T-helper 2 cell treated with Interferon-gamma antibody and Interleukin-4, amounts not matched to agents 5 μg/mL and 100 μg/mL, for 36 hours (primary cell): ENCODE measurements around the gene CMTM8.

Experiments
- DNase-seq: peaks from one replicate; pipeline ENCODE4 v3.0.0; 2021; ENCODE audit warnings: low spot score
- H3K27ac Mint-ChIP-seq: one replicate; pipeline ENCODE4 v1.8.0; 2021; ENCODE audit warnings: mild to moderate bottlenecking, mixed read lengths
- H3K27me3 Mint-ChIP-seq: one replicate; pipeline ENCODE4 v1.8.0; 2021; ENCODE audit warnings: low read depth, mixed read lengths
- H3K36me3 Mint-ChIP-seq: one replicate; pipeline ENCODE4 v1.8.0; 2021; ENCODE audit warnings: low read depth, mixed read lengths
- H3K4me1 Mint-ChIP-seq: one replicate; pipeline ENCODE4 v1.8.0; 2021; ENCODE audit warnings: low read depth, mixed read lengths
- H3K4me3 Mint-ChIP-seq: one replicate; pipeline ENCODE4 v1.8.0; 2022; ENCODE audit warnings: mild to moderate bottlenecking, moderate library complexity, mixed read lengths
- H3K9me3 Mint-ChIP-seq: one replicate; pipeline ENCODE4 v1.8.0; 2021; ENCODE audit warnings: mixed read lengths

Gene CMTM8

DNA sequence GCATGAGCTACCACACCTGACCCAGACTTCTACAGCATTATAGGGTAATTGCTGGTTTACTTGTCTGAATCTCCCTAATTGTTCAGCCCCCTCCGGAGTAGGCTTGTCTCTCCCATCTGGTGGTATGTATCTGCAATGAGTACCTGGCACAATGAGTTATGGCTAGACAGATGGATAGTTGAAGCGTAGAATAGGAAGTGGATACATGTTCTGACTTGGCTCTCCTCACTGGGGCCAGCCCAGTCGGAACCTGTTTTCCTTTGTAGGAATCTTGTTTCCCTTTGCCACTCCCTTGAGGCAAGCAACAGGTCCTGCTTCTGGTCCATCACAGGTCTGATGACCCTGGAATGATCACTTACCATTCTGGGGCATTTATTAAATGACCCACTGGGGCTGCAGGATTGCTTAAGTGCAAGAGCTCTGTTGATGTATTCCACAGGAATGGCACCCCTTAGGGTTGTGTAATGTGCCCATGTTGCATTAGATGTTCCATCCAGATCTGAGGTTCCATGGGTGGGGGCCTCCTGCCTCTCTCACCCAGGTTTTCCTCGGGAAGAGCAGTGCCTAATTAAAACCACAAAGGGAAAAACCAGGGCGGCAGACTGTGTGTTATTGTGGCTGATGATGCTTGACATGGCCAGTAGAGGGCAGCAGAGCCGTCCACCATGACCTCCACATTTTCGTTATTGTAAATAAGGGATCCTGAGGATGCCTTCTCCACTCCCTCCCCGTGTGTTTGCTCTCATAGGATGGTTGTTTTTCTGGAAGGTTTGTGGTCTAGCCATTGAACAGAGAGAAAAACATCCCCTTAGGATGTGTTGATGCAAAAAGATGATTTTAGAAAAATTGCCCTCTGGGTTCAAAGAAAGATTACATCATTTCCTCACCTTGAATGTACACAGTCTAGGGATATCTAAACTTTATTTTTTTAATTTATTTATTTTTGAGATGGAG is 58.0 kb downstream of the CMTM8 start:
- H3K4me3 Mint-ChIP-seq: peak overlapping the region; percentile 73
- peaks cover 33% of the 10 kb centered on the region for H3K4me1 Mint-ChIP-seq
- peaks cover 1% of the 10 kb centered on the region for H3K27me3 Mint-ChIP-seq
- H3K9me3 Mint-ChIP-seq: no peaks in the 10 kb centered on the region
- peak; percentile 44 for DNase-seq
- H3K36me3 Mint-ChIP-seq: no peaks in the 10 kb centered on the region
- H3K27ac Mint-ChIP-seq: peak overlapping the region; percentile 80

DNA sequence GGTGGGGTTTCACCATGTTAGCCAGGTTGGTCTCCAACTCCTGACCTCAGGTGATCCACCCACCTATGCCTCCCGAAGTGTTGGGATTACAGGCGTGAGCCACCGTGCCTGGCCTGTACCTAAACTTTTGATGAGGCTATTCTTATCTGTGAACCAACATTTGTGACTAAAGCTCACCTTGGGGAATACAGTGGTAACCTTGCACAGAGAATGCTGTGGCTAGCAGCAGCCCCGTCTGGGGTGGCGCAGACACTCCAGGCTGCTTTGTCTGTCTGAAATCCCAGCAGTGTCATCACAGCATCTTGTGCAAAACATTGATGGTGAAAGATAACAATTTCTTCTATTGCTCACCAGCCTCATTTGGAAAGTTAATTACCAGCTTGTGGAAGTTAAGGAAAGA is 58.9 kb downstream of the CMTM8 start:
- Mint-ChIP-seq H3K36me3 (no peaks in the 10 kb centered on the region), H3K4me3 (peak overlapping the region; percentile 62)

DNA sequence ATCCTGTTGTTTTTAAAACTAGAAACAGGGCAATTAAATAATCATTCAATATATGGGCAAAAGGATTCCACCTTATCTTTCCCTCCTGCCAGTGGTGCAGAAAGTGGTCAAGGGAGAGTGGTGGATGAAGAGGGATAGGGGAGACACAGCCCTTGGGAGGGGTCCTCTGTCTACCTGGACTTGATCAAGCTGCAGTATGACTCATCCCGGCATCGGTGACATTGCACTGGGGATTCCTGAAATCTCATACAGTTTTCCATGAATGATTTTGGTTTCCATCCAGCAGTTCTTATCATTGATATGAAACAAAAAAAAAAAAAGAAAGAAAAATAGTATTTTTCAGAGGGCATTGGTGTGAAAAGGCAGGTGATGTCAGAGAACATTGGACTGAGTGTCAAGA is 62.9 kb downstream of the CMTM8 start:
- H3K9me3 Mint-ChIP-seq: no peaks in the 10 kb centered on the region
- H3K4me3 Mint-ChIP-seq: no peak overlapping the region
- H3K27ac Mint-ChIP-seq: no peak overlapping the region
- no peak for DNase-seq
- peaks cover 7% of the 10 kb centered on the region for H3K36me3 Mint-ChIP-seq
- peaks cover 9% of the 10 kb centered on the region for H3K27me3 Mint-ChIP-seq
- H3K4me1 Mint-ChIP-seq: peaks cover 59% of the 10 kb centered on the region

More for the DNA sequence above, 58.9 kb downstream of the CMTM8 start:
- DNase-seq: peak; percentile 59
- Mint-ChIP-seq H3K9me3 (no peaks in the 10 kb centered on the region), H3K27me3 (peaks cover 2% of the 10 kb centered on the region), H3K27ac (peak overlapping the region; percentile 76), H3K4me1 (peaks cover 36% of the 10 kb centered on the region)

DNA sequence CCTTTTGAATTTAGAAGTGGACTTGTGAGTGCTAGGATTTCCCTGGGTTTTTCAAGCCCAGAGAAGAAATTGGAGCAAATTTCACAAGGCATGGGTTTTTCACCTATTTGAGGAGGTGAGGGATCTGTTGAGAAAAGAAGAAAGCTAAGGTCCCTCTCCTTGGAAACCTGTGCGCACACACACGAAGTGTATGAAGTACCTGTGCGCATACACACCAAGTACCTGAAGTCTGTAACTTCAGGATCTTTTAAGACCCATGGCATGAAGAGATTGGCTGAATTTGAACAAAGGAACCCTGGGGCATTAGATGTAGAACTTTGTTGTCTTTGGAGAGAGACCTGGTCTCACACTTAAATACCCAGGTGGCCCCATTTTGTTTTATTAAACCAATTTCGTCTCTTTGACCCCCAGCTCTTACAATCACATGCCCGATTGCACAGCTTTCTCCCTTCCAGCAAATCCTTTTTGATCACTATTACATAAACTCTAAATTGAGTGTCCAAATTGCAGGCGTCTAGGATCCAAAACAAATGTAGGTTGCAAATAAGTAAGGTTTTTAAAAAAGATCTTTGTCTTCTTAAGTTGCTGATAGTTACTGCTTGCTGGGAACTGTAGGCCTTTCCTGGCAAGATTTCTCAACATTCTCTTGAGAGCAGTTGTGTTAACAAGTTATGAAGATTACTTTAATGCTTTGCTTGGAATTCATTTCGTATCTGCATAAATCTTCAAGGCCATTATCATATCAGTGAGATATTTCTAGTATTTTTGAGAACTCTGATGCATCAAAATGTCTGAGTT is 64.3 kb downstream of the CMTM8 start:
- peaks cover 51% of the 10 kb centered on the region for H3K4me1 Mint-ChIP-seq
- H3K27me3 Mint-ChIP-seq: peaks cover 12% of the 10 kb centered on the region
- no peaks in the 10 kb centered on the region for H3K9me3 Mint-ChIP-seq
- H3K27ac Mint-ChIP-seq: peak overlapping the region; percentile 89
- no peak for DNase-seq
- H3K36me3 Mint-ChIP-seq: peaks cover 10% of the 10 kb centered on the region
- H3K4me3 Mint-ChIP-seq: peak overlapping the region; percentile 63

DNA sequence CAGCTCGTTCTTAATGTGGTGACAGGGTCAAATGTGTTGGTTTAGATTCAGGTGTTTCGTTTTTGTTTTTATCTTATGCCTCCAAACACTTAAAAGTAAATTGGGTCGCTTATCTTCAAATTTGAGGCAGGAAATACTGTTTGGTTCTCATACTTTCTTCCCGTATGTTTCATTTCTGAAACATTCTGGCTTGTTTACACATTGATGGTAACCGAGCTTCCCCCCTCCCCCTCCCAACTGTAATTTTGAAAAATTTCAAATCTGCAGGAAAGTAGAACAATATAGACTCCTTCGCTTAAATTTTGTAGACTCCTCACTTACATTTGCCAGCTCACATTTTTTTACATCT is 64.9 kb downstream of the CMTM8 start:
- peaks cover 12% of the 10 kb centered on the region for H3K27me3 Mint-ChIP-seq
- H3K27ac Mint-ChIP-seq: peak overlapping the region; percentile 89
- DNase-seq: peak; percentile 14
- H3K4me1 Mint-ChIP-seq: peaks cover 46% of the 10 kb centered on the region
- H3K4me3 Mint-ChIP-seq: peak overlapping the region; percentile 63
- no peaks in the 10 kb centered on the region for H3K9me3 Mint-ChIP-seq
- peaks cover 10% of the 10 kb centered on the region for H3K36me3 Mint-ChIP-seq

DNA sequence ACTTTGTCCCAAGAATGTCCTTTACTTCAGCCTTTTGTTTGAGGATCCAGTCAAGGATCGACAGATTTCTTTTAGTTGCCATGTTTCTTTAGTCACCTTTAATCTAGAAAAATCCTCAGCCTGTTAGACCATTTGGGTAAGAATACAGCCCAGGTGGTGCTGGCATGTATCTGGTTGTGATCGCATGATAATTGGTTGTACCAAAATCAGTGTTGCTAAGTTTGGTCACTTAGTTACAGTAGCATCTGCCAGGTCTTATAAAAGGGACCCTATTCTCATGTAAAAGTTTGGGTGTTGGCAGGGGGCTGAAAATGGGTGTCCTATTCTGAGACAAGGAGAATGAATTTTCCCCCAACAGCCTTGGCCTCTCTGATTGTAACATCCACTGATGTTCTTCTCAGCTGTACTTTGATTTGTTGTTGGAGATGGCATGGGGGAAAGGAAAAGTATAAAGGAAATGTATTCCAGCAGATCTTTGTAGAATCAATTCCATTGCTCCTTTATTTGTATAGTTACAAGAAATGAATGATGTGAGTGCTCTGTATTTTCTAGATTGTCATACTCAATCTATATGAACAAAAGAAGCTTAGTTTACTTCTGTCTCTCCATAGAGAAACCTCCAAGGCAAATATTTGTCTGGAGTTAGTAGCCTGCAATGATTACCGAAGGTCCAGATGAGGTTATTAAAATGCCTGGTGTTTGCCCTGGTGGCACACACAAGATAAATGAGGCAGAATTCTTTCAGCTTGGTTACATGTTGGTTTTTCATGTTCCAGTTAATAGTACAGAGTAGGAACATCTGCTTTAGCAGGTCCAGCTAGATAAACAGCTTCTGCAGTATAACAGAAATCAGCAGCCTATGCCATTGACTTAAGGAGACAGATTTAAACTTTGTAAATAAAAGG is 65.7 kb downstream of the CMTM8 start:
- Mint-ChIP-seq H3K4me1 (peaks cover 42% of the 10 kb centered on the region), H3K4me3 (peak overlapping the region; percentile 25), H3K27me3 (peaks cover 12% of the 10 kb centered on the region), H3K9me3 (no peaks in the 10 kb centered on the region), H3K36me3 (peaks cover 10% of the 10 kb centered on the region), H3K27ac (peak overlapping the region; percentile 62)
- no peak for DNase-seq

DNA sequence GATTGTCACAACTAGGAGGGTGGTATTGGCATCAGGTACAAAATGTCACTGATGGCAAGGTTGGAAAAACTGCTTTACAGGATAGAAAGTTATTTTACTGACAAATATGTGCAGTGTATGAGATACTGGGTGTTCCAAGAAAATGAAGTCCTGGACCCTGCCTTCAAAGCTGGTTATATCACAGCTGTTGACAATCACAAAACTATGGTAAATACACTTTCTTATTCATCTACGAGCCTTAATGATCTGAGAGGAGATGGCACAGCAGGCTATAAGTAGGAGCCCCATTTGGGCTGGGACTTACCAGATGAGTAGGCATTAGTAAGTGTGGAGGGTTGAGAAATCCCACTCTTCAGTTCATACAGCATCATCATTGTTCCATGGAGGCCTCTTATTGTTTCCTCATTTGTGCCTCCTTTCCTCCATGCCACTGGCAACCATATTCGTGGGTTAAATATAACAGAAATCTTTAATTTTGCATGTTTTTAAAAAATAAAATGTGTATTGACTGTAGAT is 66.9 kb downstream of the CMTM8 start:
- Mint-ChIP-seq H3K36me3 (peaks cover 10% of the 10 kb centered on the region), H3K4me3 (no peak overlapping the region), H3K9me3 (no peaks in the 10 kb centered on the region), H3K4me1 (peaks cover 42% of the 10 kb centered on the region), H3K27ac (no peak overlapping the region), H3K27me3 (peaks cover 12% of the 10 kb centered on the region)
- DNase-seq: no peak

DNA sequence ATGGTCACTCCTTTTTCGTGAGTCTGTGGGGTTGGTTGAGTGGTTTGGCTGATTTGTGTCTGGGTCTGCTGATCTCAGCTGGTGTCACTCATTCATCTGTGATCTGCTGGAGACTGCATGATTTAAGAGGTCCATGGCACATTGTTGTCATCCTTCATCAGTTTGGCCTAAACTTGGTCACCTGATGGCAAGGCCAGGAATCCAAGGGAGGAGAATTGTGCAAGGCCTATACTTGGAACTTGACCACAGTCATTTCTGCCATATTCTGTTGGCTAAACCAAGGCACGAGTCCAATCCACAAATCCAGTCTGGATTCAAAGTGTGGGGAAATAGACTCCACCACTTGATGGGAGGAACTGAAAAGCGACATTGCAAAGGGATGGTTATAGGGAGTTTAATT is 67.6 kb downstream of the CMTM8 start:
- H3K4me3 Mint-ChIP-seq: no peak overlapping the region
- no peak for DNase-seq
- no peaks in the 10 kb centered on the region for H3K9me3 Mint-ChIP-seq
- H3K27me3 Mint-ChIP-seq: peaks cover 12% of the 10 kb centered on the region
- peaks cover 42% of the 10 kb centered on the region for H3K4me1 Mint-ChIP-seq
- H3K36me3 Mint-ChIP-seq: peaks cover 10% of the 10 kb centered on the region
- H3K27ac Mint-ChIP-seq: no peak overlapping the region

DNA sequence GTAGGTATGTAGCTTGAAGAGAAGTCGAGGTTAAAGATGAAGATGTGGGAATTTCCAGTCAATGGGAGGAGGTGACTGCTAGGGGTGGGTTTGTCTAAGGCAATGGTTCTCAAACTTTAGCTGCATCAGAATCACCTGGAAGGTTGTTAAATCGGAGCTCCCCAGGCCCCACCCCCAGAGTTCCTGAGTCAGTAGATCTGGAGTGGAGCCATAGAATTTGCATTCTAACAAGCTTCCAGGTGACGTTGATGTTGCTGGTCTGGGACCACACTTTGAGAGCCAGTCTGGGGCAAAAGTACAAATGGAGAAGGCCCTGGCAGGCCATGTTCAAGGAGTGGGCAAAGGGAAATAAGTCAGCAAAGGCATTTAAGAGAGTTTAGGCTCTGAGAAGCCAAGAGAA is 69.1 kb downstream of the CMTM8 start:
- Mint-ChIP-seq H3K4me1 (peaks cover 32% of the 10 kb centered on the region), H3K27me3 (peaks cover 10% of the 10 kb centered on the region), H3K36me3 (peaks cover 10% of the 10 kb centered on the region), H3K4me3 (no peak overlapping the region), H3K27ac (no peak overlapping the region), H3K9me3 (no peaks in the 10 kb centered on the region)
- DNase-seq: no peak

DNA sequence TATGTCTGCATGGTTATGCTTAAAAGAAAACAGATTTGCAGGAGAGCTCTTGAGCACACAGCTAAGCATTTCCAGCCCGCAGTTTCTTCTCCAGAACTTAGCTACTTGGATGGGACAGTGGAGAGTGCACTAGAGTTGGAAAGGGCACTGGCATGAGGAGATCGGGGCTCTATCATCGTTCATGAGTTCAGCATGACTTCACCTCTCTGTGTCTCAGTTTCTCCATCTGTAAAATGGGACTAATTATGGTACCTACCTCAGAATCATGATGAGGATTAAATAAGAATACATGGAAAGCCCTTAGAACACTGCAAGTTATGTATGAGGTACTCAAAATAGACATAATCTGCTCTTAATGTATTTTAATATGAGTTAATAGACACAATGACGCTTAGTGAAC is 69.9 kb downstream of the CMTM8 start:
- H3K4me1 Mint-ChIP-seq: peaks cover 29% of the 10 kb centered on the region
- no peaks in the 10 kb centered on the region for H3K9me3 Mint-ChIP-seq
- DNase-seq: no peak
- H3K4me3 Mint-ChIP-seq: no peak overlapping the region
- peaks cover 10% of the 10 kb centered on the region for H3K27me3 Mint-ChIP-seq
- no peak overlapping the region for H3K27ac Mint-ChIP-seq
- H3K36me3 Mint-ChIP-seq: peaks cover 10% of the 10 kb centered on the region

DNA sequence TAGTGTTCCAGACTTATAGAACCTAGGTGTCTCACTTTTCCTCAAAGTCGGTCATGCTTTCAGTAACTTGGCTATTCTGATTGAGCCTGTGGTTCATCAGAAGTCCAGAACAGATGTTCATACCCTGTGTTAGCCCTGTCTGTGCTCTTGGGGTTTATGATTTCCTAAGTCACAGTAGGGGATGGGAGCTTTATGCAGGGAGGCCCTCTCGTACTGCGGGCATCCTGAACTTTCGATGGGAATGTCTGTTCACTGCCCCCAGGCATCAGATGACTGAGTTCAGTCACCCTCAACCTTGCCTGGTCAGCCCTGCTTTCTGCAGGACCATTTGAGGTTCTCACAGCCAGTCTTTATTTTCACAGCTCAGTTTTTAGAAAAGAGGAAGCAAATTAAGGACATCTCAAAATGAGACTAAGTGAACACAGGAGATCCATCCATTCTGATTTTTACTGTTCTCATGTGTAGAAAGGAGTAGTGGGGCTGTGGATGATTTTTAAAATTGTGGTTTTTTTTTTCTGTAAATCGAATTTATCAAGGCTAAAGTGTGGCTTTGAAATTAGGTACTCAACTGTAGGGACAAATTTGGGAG is 71.3 kb downstream of the CMTM8 start:
- Mint-ChIP-seq H3K4me3 (no peak overlapping the region), H3K4me1 (peaks cover 25% of the 10 kb centered on the region), H3K36me3 (peaks cover 11% of the 10 kb centered on the region), H3K9me3 (no peaks in the 10 kb centered on the region), H3K27me3 (peaks cover 8% of the 10 kb centered on the region), H3K27ac (no peak overlapping the region)
- no peak for DNase-seq

DNA sequence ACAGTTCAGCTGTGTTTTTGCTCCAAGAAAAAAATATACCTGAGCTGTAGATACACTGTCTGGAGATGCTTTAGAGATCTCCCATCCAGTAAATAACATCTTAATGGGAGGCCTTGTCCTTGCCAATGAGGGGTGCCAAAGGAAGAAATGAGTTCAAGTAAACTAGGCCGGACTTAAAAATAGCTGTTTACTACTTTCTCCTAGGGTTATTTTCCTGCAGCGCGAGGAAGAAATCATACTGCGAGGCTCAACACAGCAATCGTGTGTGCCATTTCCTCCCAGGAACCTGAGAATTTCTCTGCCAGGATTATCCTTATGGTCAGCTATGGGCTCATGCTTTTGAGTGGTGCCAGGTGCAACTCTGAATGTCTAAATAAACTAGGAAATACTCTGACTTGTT is 71.9 kb downstream of the CMTM8 start:
- Mint-ChIP-seq H3K36me3 (peaks cover 11% of the 10 kb centered on the region), H3K4me1 (peaks cover 23% of the 10 kb centered on the region), H3K27ac (no peak overlapping the region), H3K9me3 (no peaks in the 10 kb centered on the region), H3K27me3 (peaks cover 6% of the 10 kb centered on the region), H3K4me3 (no peak overlapping the region)
- no peak for DNase-seq
